KG1 (cell line): ENCODE results near the gene ATRNL1.

ENCODE experiments used
- DNase-seq: peaks from one replicate; lab custom pipeline; 2025; lab: John Stamatoyannopoulos, UW

Gene ATRNL1

GRCh38 chr10:115909962-115910731 lies 817.0 kb downstream of the ATRNL1 start:
- DNase-seq, result no peak

DNA sequence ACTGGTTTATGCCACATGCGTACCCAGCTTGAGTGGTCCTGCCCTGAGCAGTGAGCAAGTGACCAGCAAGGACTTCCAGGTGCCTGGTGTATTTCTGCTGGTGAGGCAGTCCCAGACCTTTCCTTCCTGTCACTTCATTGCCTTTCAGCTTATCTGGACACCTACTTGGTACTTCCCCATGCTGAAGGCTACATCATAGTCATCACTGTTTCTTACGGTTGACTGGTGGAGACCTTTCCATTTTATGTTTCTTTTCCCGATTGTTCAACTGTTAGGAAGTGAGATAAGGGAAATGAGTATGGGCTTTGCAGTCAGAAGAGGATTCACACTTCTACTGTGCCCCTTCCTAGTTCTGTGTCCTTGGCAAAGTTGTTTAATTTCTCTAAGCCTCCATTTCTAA lies 821.3 kb downstream of the ATRNL1 start:
- DNase-seq, result no peak

DNA sequence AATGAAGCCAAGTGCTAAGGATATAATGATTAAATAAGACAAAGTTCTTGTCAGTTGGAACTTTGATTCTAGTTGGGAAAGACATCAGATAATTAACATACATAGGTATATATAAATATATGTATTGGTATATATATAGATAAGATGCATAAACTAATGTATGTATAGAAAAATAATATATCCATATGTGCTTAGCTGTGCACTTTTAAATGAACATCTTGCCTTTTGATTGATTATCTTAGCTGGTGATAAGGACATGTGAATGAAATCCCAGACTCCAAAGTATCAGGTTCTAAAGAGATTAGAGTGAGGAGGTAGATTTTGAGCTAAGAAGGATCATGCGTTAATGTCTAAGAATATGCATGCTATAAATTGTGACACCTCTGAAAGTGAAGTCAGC lies 822.3 kb downstream of the ATRNL1 start:
- DNase-seq, result no peak

GRCh38 chr10:115918812-115919211 lies 825.6 kb downstream of the ATRNL1 start:
- DNase-seq, result no peak

GRCh38 chr10:115921795-115922194 lies 828.6 kb downstream of the ATRNL1 start:
- no peak for DNase-seq

DNA sequence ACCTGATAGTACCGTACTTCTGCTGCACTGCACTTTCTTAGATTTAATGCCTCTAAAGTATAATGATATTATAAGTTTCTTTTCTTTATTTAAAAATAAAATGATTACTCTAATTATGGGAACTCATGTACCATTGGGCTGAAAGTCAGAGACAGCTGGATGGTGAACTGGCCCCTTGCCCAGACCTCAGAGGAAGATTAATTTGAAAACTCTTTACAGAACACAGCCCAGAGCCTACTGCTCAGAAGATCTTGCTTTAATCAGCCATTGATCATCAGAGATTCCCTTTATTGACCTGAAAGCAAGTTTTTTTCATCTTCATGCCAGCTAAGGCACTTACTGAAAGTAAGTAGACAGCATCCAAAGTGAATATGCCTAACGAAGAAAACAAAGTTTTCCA lies 838.1 kb downstream of the ATRNL1 start:
- DNase-seq, result no peak

GRCh38 chr10:115932099-115932498 lies 838.9 kb downstream of the ATRNL1 start:
- DNase-seq, result no peak

DNA sequence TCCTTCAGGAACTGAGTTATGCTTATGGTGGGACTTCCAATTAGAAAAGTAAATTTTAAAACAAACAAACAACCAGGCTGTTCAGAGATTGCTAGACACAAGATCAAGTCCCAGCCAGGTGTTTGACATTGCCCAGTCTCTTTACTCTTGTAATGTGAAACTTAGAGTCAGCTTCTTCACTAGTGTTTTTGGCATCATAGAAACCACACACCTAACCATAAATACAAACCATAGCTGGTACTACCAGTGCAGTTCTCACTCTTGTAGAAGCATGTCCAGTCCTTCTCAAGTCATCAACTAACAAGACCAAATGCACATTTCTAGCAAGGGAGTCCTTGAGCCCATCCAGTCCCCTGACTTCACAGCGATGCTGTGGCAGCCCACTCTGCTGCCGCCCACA lies 839.9 kb downstream of the ATRNL1 start:
- DNase-seq, result no peak

DNA sequence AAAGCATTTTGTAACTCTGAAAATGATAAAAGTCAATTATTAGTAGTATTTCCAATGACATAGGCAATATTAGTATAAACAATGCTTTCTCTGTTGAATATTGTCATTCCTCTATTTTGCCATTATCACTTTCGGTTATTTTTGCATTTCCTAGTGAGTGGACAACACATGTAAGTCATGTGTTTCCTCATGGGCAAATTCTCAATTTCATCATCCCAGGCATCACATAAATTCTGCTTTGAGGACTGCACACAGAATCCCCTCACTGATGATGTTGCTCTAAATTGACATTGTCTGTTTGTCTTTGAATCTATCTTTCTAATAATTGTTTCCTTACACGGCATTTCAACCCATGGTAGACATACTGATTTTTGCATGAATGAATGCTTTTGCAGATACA lies 842.6 kb downstream of the ATRNL1 start:
- no peak for DNase-seq

GRCh38 chr10:115936926-115937767 lies 844.0 kb downstream of the ATRNL1 start:
- no peak for DNase-seq

DNA sequence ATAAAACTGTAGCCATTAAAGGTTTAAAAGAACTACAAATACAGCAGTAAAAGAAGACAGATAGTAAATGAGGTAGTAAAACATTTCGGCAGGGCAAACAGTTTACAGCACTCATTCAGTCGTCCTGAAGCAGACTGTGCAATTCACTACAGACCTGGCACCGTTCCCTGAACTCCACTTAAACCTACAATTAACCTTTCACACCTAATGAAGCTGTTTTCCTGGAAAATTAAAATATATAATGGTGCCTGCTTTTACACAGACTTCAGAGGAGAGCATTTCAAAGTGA lies 844.5 kb downstream of the ATRNL1 start:
- no peak for DNase-seq

- peak; percentile 30 for DNase-seq
Measured at GRCh38 chr10:115939101-115939854, 846.1 kb downstream of the ATRNL1 start.

DNA sequence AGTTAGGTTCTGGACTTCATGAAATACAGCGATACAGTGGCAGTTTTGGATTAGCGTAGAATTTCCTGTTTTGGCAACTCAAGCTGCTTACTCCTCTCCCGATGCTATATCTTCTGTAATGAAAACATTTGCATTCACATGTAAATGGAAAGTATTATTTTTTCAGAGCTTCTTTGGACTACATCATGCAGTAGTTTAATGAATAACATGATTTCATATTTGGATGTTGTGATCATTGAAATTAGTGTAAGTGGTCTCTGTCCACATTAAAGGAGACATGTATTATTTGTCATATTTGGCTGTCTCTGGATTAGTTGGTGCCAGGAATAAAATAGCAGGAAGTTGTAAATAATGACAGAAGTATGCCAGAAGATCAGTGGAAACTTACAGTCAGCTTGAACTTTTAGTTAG lies 848.2 kb downstream of the ATRNL1 start:
- peak; percentile 20 for DNase-seq

GRCh38 chr10:115942101-115942500 lies 848.9 kb downstream of the ATRNL1 start:
- no peak for DNase-seq

GRCh38 chr10:115944538-115944937 lies 851.4 kb downstream of the ATRNL1 start:
- no peak for DNase-seq

DNA sequence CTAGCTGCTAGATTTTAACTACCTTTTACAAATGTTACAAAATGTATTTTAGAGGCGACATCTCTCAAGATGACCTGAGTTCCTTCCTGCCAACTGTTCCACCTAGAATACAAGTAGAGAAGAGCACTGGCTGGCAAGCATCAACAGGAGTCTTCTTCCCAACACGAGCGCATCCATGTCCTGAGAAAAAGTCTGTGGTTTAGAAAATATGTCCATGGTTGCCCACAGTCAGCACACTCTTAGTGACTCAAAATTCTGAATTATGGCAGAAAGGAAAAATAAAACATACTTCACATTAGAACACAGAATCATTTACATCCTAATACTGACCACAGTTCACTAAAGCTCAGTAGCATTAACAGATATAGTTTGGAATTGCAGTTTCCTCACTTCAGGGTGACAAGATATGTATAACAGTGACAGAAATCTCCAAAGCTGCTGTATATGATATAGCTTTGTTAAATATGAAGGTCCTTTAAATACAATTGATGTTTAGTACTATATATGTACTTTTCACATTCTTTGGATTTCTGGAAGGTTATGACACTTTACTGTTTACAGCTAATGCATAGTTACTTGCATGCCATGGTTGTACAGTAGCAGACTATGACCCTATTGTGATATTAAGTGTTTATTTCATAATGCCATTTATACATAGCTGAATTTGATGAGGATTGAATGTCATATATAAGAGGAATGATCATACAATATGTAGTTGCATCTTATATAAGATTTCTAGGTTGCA lies 852.7 kb downstream of the ATRNL1 start:
- DNase-seq, result no peak

- DNase-seq, result no peak
Measured at GRCh38 chr10:115947104-115947503, 853.9 kb downstream of the ATRNL1 start.

DNA sequence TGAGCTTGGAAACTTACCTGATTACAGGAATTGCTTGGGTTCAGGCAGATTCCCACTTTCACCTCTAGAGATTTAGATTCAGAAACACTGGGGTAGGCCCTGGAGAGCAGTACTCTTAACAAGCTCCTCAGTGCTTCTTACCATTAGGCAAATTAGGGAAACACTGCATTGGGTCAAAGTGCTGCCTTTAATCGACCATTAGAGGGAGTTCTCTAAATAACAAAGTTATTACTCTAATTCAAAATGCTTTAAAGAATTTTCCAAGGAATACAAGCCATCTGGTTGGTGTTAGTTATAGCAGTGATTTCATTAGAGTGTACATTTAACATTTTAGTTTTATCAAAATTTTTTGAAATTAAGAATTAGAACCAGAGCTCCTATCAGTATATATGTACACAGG lies 855.3 kb downstream of the ATRNL1 start:
- DNase-seq, result no peak

GRCh38 chr10:115949282-115949844 lies 856.2 kb downstream of the ATRNL1 start:
- DNase-seq, result no peak

DNA sequence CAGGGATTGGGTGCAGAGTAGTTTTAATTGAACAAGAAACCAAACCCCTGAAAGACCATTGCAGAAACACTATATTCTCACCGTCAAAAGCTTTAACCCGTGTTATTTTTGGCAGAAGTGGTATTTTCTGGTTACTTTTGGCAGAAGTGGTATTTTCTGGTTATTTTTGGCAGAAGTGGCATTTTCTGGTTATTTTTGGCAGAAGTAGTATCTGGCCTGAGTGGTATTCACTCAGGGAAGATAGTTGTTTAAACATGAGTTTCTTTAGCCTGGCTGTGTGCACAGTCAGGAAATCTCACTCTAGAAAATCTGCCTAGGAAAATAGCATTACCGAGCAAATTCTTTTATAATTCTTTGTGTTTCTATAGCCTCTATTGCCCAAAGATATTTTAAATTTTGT lies 857.2 kb downstream of the ATRNL1 start:
- DNase-seq, result no peak

DNA sequence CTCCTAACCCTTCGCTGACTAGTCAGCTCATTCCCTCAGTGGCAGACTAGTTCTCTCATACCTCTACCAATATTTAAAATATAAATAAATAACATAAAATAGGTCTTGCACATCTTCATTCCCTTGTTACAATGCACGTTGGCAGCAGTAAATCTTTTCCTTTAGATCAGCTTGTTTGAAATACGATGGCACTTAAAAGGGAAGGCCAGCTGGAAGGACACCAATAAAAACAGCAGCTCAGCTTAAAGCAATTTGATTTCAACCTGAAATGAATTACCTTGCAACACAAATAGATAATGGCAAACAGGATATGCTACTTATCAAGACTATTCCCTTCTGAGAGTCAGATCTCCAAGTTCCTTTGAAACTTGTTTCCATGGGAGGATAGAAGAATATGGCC lies 858.1 kb downstream of the ATRNL1 start:
- DNase-seq, result no peak

GRCh38 chr10:115953281-115953680 lies 860.1 kb downstream of the ATRNL1 start:
- DNase-seq, result no peak
